SIG-M5 treated with dmso at 0.1 percent for 504 hours (cell line): ENCODE data around the gene MAML3.
"Not testable (repeated sequence)": the region's sequence is repeated elsewhere in the genome, so short reads cannot be mapped to it uniquely, and the experiment has no call there.

Source experiments
- DNase-seq: peaks from one replicate; lab custom pipeline; 2025; ENCODE audit not compliant: unreplicated experiment; lab: John Stamatoyannopoulos, UW

MAML3 gene

DNA sequence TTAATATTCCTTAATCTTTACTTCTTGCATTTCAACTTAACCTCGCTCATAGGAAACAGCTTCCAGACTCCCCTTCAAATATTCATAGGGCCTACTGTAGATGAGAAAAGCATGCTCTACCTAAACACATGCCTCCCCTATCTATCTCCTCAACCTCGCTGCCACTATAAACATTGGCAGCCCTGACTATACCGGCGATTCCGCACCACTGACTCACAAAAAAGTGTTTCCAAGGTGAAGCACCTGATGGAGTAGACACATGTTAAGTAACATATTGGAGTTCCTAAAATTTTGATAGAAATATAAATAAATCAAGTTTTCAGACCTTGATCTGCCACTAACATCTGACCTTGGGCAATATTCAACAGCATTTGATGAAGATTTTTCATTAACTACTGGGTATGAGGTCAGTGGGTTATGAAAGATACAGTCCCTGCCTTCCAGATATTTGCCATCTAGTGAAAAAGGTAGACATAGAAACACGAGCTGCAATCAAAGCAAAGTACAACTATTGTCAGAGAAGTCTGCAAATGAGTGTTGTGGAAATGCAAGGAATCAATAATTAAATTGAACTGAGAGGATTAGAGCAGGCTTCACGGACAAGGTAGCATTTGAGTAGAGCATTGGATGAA is 184.2 kb downstream of the MAML3 start:
- no peak for DNase-seq

DNA sequence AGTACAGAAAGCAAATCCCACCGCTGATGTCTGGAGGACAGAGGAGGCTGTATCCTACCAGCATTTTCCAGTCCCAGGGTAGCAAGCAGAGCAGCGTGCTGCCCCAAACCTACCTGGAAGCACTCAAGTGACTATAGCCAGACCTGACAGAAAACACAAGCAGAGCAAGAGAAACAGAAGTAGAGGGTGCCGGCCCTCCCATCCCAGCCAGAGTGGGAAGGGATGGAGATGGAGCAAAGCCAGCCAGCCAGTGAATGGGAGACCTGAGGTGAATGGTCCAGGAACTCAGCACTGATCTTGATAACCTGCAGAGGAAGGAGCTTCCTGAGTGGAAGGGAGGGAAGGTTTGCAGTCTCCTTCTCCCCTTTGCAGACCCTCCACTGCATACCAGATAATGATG is 185.2 kb downstream of the MAML3 start:
- no peak for DNase-seq

DNA sequence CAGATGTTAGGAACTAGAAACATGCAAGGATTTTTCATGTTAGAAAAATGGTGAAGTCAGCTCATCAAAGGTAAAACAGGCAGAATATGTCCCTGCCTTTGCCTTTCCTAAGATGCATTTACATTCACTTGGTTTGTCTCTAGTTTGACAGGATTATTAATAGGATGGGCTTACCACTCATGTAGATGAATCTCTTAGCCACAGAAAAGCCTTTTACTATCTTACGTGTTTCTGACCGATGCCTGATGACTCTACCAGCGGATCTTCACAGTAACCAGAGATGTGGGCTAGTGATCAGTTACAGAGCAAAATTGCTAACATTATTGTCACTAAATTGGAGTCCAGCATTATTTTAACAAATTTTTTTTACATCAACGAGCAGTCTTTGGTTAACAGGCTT is 187.6 kb downstream of the MAML3 start:
- DNase-seq, result no peak

DNA sequence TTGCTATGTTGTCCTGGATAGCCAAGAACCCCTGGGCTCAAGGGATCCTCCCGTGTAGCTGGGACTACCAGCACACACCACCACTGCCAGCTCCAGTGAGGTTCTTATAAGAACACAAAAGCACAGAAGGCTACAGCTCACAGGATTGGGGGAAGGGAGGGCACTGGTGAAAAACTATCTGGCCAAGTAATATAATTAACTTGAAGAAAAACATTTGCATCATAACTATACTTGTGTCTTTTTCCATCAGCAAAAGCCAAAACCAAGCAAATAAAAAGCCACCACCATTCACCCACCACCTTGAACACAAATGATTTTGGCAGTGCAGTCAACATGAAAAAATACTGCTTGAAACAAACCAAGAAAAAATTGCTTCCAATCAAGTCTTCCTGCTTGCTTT is 188.2 kb downstream of the MAML3 start:
- DNase-seq, result no peak

DNA sequence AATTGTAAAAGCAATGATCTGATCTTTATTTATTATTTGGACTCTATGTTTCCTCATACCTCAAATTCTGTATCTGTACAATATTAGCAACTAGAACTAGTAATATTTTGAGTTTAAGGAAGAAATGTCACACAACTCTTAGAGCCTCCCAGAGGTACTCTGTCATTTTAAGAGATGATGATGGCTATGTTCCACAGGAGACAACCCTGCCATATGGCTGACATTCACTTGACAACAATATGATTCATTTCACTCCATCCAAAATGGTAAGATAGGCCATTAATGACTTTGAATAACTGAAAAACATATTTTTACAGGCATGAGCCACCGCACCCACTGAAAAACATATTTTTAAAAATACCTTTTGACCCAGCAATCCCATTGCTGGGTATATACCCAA is 190.3 kb downstream of the MAML3 start:
- DNase-seq, result no peak

DNA sequence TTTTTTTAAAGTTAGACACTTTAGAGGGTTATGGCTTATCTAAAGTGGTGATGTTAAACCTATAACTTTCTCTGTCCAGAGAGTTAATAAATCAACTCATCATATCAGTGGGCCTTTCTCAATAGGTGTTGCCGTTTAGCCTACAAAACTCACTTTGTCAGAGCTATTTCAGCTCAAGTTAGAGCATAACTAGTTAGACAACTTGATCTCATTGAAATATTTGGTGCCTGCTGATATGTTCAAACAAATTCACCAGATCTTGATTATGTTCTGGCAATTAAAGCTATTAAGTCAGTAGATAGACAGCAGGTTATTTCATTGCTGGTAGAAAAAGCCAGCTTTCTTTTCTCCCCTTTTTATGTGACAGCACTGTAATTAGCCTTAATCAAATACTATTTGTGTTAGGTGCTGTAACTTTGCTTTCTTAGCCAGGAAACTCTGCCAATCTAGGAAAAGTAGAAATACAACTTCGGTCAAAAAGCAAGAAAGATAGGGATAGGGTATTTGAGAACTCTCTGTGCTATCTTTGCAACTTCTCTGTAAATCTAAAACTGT is 191.8 kb downstream of the MAML3 start:
- DNase-seq, result no peak

DNA sequence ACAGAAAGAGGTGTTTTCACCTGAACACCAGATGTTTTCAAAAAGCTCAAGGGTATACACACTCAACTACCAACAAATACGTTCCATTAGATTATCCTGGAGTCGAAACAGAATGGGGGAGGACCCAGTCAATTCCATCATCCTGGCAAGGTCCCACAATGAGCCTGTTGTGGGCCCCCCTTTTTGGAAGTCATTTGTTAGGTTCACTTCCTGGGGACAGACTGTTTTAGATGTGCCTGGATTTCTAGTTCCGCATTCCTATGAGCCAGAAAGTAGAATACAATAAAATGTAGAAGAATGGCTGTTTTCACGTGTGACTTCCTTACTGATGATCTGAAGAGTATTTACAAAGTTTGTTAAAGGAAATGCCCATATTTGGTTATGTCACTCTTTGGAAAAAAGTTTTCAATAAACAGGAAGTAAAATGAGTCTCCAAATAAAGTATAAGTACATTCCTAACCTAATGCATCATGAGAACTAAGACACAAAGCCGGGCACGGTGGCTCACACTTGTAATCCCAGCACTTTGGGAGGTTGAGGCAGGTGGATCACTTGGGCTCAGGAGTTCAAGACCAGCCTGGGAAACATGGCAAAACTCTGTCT is 192.5 kb downstream of the MAML3 start:
- no peak for DNase-seq

DNA sequence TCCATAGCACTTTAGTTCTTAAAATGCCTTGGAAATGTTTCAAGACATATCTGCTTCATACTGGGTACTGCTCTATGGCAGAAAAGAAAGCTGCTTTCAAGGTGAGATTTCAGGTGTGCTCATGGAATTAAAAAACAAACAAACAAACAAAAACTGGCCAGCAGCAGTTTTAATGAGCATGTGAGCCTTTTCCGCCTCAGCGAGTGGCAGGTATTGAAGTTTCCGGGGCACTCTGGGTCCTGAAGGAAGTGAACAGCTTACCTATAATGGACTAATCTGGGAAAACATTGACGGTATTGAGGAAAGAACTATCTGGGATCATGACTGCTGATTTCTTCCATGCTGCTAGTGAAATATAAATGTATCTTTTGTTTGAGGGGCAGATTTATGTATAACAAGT is 194.6 kb downstream of the MAML3 start:
- DNase-seq, result no peak

DNA sequence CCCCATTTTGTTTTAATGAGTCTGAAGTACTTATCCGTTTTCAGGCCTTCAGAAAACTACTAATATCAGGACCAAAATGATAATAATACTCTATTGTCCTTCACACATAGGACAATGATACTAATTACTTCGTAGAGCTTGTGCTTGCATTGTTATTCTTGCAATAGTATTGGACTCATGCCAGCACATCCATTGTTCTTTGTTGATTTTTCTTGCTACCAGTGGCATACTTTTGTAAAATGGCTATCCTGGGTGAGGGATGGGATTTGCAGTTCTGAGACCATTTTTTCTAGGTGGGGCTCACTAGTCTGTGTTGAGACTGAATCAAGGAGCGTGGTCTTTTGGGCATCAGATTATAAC is 195.3 kb downstream of the MAML3 start:
- no peak for DNase-seq

DNA sequence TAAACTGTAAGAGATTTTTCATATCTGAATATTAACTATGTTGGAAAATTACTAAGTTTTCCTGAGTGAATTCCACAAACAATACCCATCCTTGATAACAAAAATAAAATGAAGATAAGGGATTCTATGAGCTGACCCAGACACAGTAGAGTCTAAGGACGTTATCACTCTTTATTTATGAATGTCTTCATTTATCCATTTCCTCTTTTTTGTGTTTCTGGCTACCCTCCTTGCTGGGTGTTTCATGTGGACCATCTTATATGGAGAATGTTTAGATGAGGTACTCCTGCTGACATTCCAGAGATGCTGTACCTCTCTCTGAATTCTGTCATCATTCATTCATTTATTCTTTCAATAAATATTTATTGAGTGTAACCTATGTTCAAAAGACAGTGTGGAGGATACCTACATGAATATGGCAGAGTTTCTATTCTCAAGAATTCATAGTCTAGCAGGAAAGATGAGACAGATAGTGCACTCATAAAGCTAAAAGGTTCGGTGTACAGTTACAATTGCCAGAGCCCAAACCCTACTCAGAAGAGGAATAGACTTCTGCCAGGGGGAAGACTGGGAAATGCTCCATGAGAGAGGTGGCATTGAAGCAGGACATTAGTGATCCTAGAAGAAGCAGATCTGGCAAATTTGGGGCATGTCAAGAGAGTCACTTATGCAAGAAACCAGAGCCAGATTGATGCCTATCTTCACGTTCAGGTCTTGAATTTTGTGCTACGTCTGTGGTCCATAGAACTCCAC is 195.8 kb downstream of the MAML3 start:
- DNase-seq, result no peak

DNA sequence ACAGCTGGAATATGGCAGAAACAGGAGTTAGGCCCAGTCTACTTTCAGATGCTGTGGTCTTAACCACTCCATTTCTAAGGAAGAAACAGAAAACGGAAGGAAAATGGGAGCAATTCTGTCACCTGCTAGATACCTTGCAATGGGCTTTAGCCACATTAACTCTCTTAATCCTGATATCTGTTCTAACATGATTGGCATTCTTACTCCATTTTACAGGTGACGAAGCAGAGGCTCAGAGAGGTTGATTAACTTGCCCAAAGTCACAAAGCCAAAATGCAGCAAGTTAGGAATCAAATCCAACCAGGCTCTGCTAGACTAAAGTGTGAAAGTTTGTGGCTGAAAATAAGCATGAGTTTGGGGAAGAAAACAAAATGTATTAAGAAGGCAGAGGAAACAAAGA is 196.9 kb downstream of the MAML3 start:
- DNase-seq, result no peak

DNA sequence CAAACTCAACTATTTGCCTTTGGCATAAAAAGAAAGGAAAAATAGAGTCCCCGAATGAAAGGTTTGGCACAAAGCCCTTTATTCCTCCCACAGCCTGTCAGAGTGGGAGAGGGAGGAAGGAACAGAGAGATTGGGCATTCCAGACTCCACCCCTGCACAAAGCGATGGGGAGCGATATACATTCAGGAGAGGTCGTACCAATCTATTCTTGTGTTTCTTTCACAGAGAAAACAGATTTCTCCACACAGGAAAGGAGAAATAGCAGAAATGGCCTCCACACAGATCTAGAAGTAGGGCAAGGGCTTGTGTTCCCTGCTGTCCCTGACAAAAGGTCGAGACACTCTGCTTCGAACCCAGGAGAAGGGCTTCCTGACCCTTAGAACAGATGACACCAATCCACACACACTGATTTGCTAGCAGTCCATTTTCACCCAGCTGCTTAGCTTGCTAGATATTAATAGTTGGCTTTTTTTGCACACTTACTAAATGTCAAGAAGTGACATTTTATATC is 197.4 kb downstream of the MAML3 start:
- no peak for DNase-seq

DNA sequence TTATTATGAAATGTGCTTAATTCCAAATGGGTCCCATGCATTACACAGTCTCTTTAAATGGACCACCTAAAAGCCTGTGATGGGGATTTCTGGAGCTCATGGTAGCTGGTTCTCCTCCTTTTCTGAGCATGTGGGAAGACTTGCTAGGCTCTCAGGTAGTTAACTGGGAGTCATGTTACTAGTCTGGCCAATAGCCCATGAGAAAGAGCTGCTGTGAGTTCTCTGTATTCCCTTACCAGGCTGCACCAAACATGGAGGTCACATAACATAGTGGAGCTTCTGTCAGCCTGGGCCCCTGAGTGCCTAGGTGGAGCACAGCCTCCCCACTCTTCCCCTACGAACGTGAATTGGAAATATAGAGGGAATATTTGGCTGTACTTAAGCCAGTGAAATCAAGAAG is 198.4 kb downstream of the MAML3 start:
- DNase-seq, result no peak

DNA sequence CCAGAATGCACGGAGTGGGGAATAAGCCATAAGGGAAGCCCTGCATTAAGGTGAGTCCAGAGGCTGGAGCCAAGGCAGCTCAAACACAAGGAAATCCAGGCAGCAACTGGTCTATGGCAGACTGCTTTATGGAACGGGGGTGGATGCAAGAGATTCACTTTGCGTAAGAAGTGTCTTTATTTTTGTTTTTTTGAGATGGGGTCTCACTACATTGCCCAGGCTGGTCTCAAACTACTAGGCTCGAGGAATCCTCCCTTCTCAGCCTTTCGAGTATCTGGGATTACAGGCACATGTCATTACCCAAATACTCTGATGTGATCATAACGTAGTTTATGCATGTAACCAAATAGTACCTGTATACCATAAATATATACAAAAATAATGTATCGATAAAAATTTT is 199.5 kb downstream of the MAML3 start:
- no peak for DNase-seq

DNA sequence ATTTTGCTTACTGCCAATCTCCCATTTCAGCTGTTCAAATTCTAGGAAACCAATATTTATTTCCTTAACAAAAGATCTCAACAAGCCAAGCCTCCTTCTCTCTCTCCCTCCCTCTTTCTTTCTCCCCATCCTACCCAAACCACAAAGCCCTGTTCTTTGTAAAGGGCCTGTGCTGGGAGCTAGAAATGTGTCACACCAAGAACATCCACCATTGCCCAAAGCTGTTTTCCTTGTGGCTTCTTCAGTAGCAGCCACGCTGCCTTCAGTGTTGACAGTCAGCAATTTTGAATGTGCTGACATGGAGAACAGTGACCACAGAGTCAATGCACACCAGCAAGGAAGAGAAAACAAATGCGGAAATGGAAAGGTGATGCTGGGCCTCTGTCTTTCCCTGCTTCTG is 203.0 kb downstream of the MAML3 start:
- peak; percentile 15 for DNase-seq

DNA sequence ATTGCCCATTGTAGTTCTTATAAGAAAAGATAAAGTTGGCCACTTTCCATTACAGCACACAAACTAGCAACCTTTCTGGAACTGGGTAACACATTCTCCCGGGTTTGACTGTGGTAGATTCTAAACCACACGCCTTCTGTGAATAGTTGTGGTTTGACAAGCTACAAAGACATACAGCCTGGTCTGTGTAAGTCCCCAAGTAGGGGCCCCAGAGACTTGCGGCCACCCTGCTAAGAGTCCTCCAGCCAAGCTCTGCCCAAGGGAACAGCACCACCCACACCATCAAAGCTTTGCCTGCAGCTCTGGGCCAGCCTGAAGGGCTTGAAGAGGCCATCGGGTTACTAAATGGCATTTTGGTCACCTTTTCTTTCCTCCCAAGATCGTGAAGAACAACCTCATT is 203.4 kb downstream of the MAML3 start:
- peak; percentile 72 for DNase-seq

DNA sequence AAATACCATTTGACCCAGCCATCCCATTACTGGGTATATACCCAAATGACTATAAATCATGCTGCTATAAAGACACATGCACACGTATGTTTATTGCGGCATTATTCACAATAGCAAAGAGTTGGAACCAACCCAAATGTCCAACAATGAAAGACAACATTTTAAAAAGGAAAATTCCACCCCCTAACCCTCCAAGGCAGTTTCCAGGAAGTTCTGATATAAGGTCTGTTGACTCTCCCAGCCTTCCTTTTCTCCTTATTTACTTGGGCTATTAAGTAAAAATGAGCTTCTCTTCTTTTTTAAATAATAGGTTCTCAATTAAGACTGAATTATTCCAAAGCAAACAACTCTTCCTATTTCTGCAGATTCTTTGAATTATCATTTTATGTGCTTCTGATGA is 209.1 kb downstream of the MAML3 start:
- not testable (repeated sequence) for DNase-seq

DNA sequence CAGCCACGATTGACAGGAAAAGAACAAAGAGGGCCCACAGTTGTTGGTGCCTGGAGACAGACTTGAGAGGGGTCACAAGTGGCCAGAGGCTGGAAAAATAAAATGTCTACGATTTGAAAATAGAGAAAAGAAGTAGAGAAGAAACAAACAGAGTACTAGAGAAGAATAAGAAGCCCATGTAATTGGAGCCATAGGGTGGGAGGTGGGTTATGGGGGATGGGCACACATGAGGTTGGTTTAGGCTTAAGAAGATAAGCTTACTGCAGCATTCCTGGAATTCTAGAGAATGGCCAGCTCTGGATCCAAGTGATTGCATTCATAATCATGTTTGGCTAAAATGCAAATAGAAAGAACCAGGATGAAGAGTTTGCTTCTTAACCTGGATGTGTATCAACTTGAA is 210.7 kb downstream of the MAML3 start:
- no peak for DNase-seq

DNA sequence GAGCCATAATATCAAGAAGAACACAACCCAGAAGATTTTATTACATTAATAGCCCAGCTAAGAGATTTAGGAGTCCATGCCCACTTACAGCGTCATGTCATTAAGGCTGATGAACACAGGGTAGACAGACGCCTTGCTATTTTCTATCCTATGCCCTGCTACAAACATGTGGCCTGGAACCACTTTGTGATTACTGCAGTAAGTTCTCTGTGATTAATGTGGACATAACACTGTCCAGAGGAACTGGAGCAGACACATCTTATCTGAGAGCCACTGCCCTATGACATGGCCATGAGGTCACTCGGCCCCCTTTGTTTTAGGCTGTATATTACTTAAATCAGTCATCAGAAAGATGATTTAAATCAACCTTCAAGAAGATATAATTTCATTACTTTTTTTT is 211.7 kb downstream of the MAML3 start:
- DNase-seq, result no peak

DNA sequence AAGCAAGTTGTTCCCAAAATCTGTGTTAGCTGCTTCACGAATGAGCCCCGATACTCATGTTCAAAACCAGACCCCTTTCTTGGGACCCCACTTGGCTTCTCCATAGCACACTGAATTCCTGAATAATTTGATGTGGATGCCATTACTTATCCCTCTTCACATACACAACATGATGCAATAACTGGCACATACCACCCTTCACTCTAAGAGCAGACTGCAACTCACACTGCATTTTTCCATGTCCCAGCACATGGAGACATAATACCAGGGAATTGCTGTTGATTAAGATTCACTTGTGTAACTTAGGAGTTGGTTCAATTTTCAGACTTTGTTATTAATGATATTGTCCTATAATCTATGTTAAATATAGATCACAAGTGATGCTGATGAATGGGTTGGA is 213.4 kb downstream of the MAML3 start:
- DNase-seq, result no peak

DNA sequence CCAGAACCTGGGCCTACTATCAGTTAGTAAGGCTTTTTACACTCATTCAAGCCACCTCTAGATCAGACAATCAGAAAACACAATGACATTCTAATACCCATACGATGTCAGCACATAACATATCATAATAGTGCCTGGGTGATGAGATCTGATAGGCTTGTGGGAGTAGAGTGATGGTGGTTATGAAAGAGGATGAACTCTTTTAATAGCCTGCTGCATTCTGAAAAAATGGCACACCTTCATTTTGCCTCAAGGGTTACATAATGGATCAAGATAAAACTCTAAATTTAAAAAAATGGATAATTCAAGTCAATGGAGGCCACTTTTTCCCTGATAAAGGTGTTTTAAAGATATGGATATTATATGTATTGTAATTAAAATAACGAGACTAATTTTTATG is 215.6 kb downstream of the MAML3 start:
- DNase-seq, result no peak

DNA sequence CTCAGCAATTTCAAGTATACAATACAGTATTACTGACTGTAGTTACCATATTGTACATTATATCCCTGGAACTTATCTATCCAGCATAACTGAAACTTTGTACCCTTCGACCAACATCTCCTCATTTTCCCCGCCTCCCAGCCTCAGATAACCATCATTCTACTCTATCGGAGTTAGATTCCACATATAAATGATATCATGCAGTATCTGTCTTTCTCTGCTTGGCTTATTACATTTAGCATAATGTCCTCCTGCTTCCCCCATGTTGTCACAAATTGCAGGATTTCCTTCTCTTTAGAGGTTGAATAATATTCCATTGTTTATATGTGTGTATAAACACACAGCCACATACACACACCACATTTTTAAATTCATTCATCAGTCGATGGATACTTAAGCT is 218.1 kb downstream of the MAML3 start:
- DNase-seq, result no peak
